ENCODE results near the gene PIK3C2G. TPM values are rescaled to one million over a fixed set of nuclear protein-coding genes. Genes with fewer than 3 reads are reported as not detected.

Gene PIK3C2G
- total and polyA plus RNA-seq, 10 of the 15 experiments (the other 5 are each of a cell fraction or from before 2014, with no cell fraction given): not detected

DNA sequence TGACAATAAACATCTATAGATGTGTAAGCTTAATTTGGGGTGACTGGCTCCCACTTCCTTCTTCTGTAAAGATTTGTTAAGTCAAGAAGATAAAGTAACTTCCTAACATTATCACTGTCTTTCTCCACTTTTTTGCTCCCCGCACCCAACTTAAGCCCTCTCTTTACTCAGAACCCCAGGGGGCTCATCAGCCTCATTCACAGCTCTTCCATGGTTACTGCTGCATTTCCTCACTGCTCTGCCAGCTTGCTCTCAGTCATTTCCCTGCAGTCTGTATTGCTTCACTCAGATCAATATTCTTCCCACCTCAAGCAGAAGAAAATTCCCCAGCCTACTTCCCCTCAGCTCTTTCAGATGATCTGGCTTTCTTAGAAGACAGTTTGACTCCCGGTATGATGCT is 102.0 kb downstream of the PIK3C2G start:
- Histone ChIP-seq H3K4me3 (no peak overlapping the region), H2AFZ (ENCODE audit: control insufficient read depth, low read depth, low read length) (no peak overlapping the region), H3K4me2 (ENCODE audit: control insufficient read depth, insufficient read depth) (no peak overlapping the region), H3K4me1 (ENCODE audit: control insufficient read depth, insufficient read depth, low read length) (no peaks in the 10 kb centered on the region), H3K27me3 (replicated peaks in 1 of 2; ENCODE audit: control insufficient read depth in 2 of 2, insufficient read depth in 2 of 2, low read length in 1 of 2) (no peaks in the 10 kb centered on the region), H3K79me2 (ENCODE audit: control insufficient read depth, insufficient read depth, low read length) (no peaks in the 10 kb centered on the region), H4K20me1 (ENCODE audit: control insufficient read depth, insufficient read depth) (no peaks in the 10 kb centered on the region), H3K9ac (ENCODE audit: control insufficient read depth, insufficient read depth, low read length) (no peak overlapping the region), H3K27ac (ENCODE audit: control insufficient read depth, insufficient read depth) (no peak overlapping the region), H3K9me3 (replicated peaks; ENCODE audit: control insufficient read depth, insufficient read depth, low read length) (no peaks in the 10 kb centered on the region), H3K36me3 (ENCODE audit: control insufficient read depth in 2 of 2, insufficient read depth in 2 of 2, low read length in 1 of 2) (no peaks in the 10 kb centered on the region)
- intact Hi-C loops (cut with micrococcal nuclease; ENCODE audit: unreplicated experiment): no loop called here
- WGBS (ENCODE audit: insufficient coverage, insufficient replicate concordance, low lambda C conversion rate, missing lambda C conversion rate): 17% methylated on average over 2 of the region's 2 CpGs
- in situ Hi-C loops (cut with MboI): no loop called here
- no peak for FAIRE-seq
- no peak for TF ChIP-seq ZNF384 (IDR thresholded peaks at IDR 0.05; ENCODE audit: borderline replicate concordance, low read depth, low read length)
- no peak for TF ChIP-seq ZNF217 (IDR thresholded peaks at IDR 0.05)
- no peak for TF ChIP-seq MTA2 (IDR thresholded peaks at IDR 0.05; ENCODE audit: low read depth)
- no peak for TF ChIP-seq IKZF1 (conservative IDR thresholded peaks at IDR 0.05)
- TF ChIP-seq MEF2B (IDR thresholded peaks at IDR 0.05; ENCODE audit: partially characterized antibody, poor library complexity, severe bottlenecking): no peak
- no peak for TF ChIP-seq BACH1 (IDR thresholded peaks at IDR 0.05; ENCODE audit: borderline replicate concordance)
- BruUV-seq (replicated peaks): no TSS peak
- ChIA-PET CTCF (no interaction called here), POLR2A (no interaction called here), SMC1A (ENCODE audit: uncharacterized antibody, unreplicated experiment) (no interaction called here), RAD21 (ENCODE audit: unreplicated experiment) (no interaction called here)
- no peak for ATAC-seq
- no peak for DNase-seq (ENCODE audit: low read depth, low spot score)

DNA sequence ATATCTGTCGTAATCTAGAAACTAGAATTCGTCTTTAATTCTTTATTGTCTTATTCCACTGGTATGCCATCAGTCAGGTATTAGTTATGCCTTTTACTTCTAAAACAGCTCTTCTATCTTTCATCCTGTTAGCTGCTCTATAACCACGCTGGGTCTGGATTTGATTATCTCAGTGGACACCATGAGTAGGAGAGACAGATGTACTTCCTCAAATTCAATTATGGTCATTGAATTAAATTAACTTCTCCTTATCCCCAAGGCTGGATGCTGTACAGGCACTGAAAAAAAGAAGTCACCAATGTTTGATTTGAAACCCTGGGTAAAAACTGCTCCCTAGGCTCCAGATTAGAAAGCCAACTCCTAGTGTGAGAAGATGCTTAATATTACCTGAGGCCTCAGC is 107.3 kb downstream of the PIK3C2G start:
- ChIA-PET SMC1A (ENCODE audit: uncharacterized antibody, unreplicated experiment) (no interaction called here), CTCF (no interaction called here), POLR2A (no interaction called here), RAD21 (ENCODE audit: unreplicated experiment) (no interaction called here)
- BruUV-seq (replicated peaks): no TSS peak
- no peak for ATAC-seq
- Histone ChIP-seq H3K27ac (ENCODE audit: control insufficient read depth, insufficient read depth) (no peak overlapping the region), H2AFZ (ENCODE audit: control insufficient read depth, low read depth, low read length) (no peak overlapping the region), H3K9ac (ENCODE audit: control insufficient read depth, insufficient read depth, low read length) (no peak overlapping the region), H3K36me3 (ENCODE audit: control insufficient read depth in 2 of 2, insufficient read depth in 2 of 2, low read length in 1 of 2) (no peaks in the 10 kb centered on the region), H3K79me2 (ENCODE audit: control insufficient read depth, insufficient read depth, low read length) (no peaks in the 10 kb centered on the region), H4K20me1 (ENCODE audit: control insufficient read depth, insufficient read depth) (no peaks in the 10 kb centered on the region), H3K4me2 (ENCODE audit: control insufficient read depth, insufficient read depth) (no peak overlapping the region), H3K27me3 (replicated peaks in 1 of 2; ENCODE audit: control insufficient read depth in 2 of 2, insufficient read depth in 2 of 2, low read length in 1 of 2) (no peaks in the 10 kb centered on the region), H3K4me1 (ENCODE audit: control insufficient read depth, insufficient read depth, low read length) (no peaks in the 10 kb centered on the region), H3K4me3 (no peak overlapping the region), H3K9me3 (replicated peaks; ENCODE audit: control insufficient read depth, insufficient read depth, low read length) (no peaks in the 10 kb centered on the region)
- DNase-seq (ENCODE audit: low read depth, low spot score): no peak
- in situ Hi-C loops (cut with MboI): no loop called here
- intact Hi-C loops (cut with micrococcal nuclease; ENCODE audit: unreplicated experiment): no loop called here
- no peak for TF ChIP-seq PAX5 (IDR thresholded peaks at IDR 0.05; ENCODE audit: borderline replicate concordance, low read depth, low read length)
- no peak for TF ChIP-seq SIX5 (IDR thresholded peaks at IDR 0.05; ENCODE audit: low read depth, low read length, severe bottlenecking)
- no peak for TF ChIP-seq SMARCA5 (IDR thresholded peaks at IDR 0.05)
- FAIRE-seq: no peak
- 46% methylated on average over 3 of the region's 3 CpGs for WGBS (ENCODE audit: insufficient coverage, insufficient replicate concordance, low lambda C conversion rate, missing lambda C conversion rate)

Data from GM12878 (cell line).